HEK293 (cell line): ENCODE results near the gene MAP2K6.

Experiments used
- AEBP2 ChIP-seq: fragments of 450-650 bp; formaldehyde crosslinking; IDR thresholded peaks from 2 replicates; pipeline ENCODE4 v1.5.1; 2016; ENCODE audit warnings: missing biosample characterization, missing genetic modification characterization, borderline replicate concordance
- BCL6B ChIP-seq: fragments of 450-650 bp; formaldehyde crosslinking; IDR thresholded peaks from 2 replicates; pipeline ENCODE4 v1.5.1; 2017; ENCODE audit warnings: missing biosample characterization, missing genetic modification characterization
- CTCF ChIP-seq: fragments of 450-650 bp; formaldehyde crosslinking; IDR thresholded peaks from 2 replicates; pipeline ENCODE4 v1.5.1; 2016; ENCODE audit warnings: missing biosample characterization, missing genetic modification characterization
- KLF1 ChIP-seq: fragments of 450-650 bp; formaldehyde crosslinking; IDR thresholded peaks from 2 replicates; pipeline ENCODE4 v1.5.1; 2016; ENCODE audit warnings: missing biosample characterization, missing genetic modification characterization
- KLF8 ChIP-seq: fragments of 450-650 bp; formaldehyde crosslinking; IDR thresholded peaks from 2 replicates; pipeline ENCODE4 v1.5.1; 2016; ENCODE audit warnings: missing biosample characterization, missing genetic modification characterization
- REST ChIP-seq: fragments of 450-650 bp; formaldehyde crosslinking; IDR thresholded peaks from 2 replicates; pipeline ENCODE4 v1.5.1; 2016; ENCODE audit warnings: missing biosample characterization, missing genetic modification characterization
- ZNF18 ChIP-seq: fragments of 450-650 bp; formaldehyde crosslinking; IDR thresholded peaks from 2 replicates; pipeline ENCODE4 v1.5.1; 2016; ENCODE audit warnings: missing biosample characterization, missing genetic modification characterization
- ZNF394 ChIP-seq: fragments of 450-650 bp; formaldehyde crosslinking; IDR thresholded peaks from 2 replicates; pipeline ENCODE4 v1.5.1; 2016; ENCODE audit warnings: missing biosample characterization, missing genetic modification characterization, mild to moderate bottlenecking, moderate library complexity, borderline replicate concordance
- ZNF473 ChIP-seq: fragments of 450-650 bp; formaldehyde crosslinking; IDR thresholded peaks from 2 replicates; pipeline ENCODE4 v1.5.1; 2017; ENCODE audit warnings: missing biosample characterization, missing genetic modification characterization
- ZNF558 ChIP-seq: fragments of 450-650 bp; formaldehyde crosslinking; IDR thresholded peaks from 2 replicates; pipeline ENCODE4 v1.5.1; 2016; ENCODE audit warnings: missing biosample characterization, missing genetic modification characterization
- ZNF777 ChIP-seq: fragments of 450-650 bp; formaldehyde crosslinking; IDR thresholded peaks from 2 replicates; pipeline ENCODE4 v1.5.1; 2017; ENCODE audit warnings: missing biosample characterization, missing genetic modification characterization, borderline replicate concordance
- ZSCAN5A ChIP-seq: fragments of 450-650 bp; formaldehyde crosslinking; IDR thresholded peaks from 2 replicates; pipeline ENCODE4 v1.5.1; 2016; ENCODE audit warnings: missing biosample characterization, missing genetic modification characterization

- TF ChIP-seq CTCF (tag by site-specific recombination) (no peak), ZNF777 (no peak), ZNF18 (no peak), BCL6B (tag by site-specific recombination) (no peak), REST (no peak), ZNF473 (tag by site-specific recombination) (no peak), KLF8 (tag by site-specific recombination) (no peak), AEBP2 (no peak), ZNF394 (tag by site-specific recombination) (no peak), KLF1 (tag by site-specific recombination) (no peak), ZNF558 (tag by site-specific recombination) (no peak), ZSCAN5A (tag by site-specific recombination) (no peak)
Observed at GRCh38 chr17:69508814-69509213, 94.3 kb downstream of the MAP2K6 start.
